H9 (cell line): ENCODE results near the gene SERTAD2. TPM values are rescaled to one million over a fixed set of nuclear protein-coding genes. Genes with fewer than 3 reads are reported as not detected.

Experiments
- DNase-seq: peaks from one replicate; pipeline ENCODE4 v3.0.0-alpha.2; 2017
- H2AFZ ChIP-seq: one replicate; pipeline ENCODE4 v1.6.1; 2013; ENCODE audit warnings: mild to moderate bottlenecking, low read length, control low read depth, moderate library complexity
- H2AK5ac ChIP-seq: 2 replicates; pipeline ENCODE4 v1.6.1; 2013; ENCODE audit warnings: low read length, control low read depth, mixed read lengths; ENCODE audit not compliant: insufficient read length
- H2BK120ac ChIP-seq: one replicate; pipeline ENCODE4 v1.6.1; 2013; ENCODE audit warnings: low read depth, mild to moderate bottlenecking, low read length, control low read depth, inconsistent platforms; ENCODE audit not compliant: poor library complexity, severe bottlenecking
- H2BK12ac ChIP-seq: 2 replicates; pipeline ENCODE4 v1.6.1; 2013; ENCODE audit warnings: low read length, control low read depth, mixed read lengths, low read depth; ENCODE audit not compliant: insufficient read length
- H2BK15ac ChIP-seq: 2 replicates; pipeline ENCODE4 v1.6.1; 2013; ENCODE audit warnings: low read depth, low read length, control low read depth
- H2BK20ac ChIP-seq: one replicate; pipeline ENCODE4 v1.6.1; 2013; ENCODE audit warnings: low read depth, mild to moderate bottlenecking, low read length, control low read depth, inconsistent platforms; ENCODE audit not compliant: poor library complexity, severe bottlenecking
- H2BK5ac ChIP-seq: 2 replicates; pipeline ENCODE4 v1.6.1; 2013; ENCODE audit warnings: low read length, control low read depth, mixed read lengths; ENCODE audit not compliant: insufficient read length
- H3K14ac ChIP-seq: 2 replicates; pipeline ENCODE4 v1.6.1; 2013; ENCODE audit warnings: low read length, control low read depth; ENCODE audit not compliant: insufficient read depth
- H3K18ac ChIP-seq: 2 replicates; pipeline ENCODE4 v1.6.1; 2013; ENCODE audit warnings: low read depth, mild to moderate bottlenecking, mixed read lengths, low read length, control low read depth; ENCODE audit not compliant: insufficient read length
- H3K23ac ChIP-seq: 2 replicates; pipeline ENCODE4 v1.6.1; 2013; ENCODE audit warnings: low read length, control low read depth, mixed read lengths, low read depth; ENCODE audit not compliant: insufficient read length
- H3K23me2 ChIP-seq: 2 replicates; pipeline ENCODE4 v1.6.1; 2013; ENCODE audit warnings: low read depth, mild to moderate bottlenecking, mixed read lengths, low read length, control low read depth; ENCODE audit not compliant: insufficient read length, poor library complexity, severe bottlenecking
- H3K27ac ChIP-seq: 2 replicates; pipeline ENCODE4 v1.5.1; 2013; ENCODE audit warnings: low read length, control low read depth, mixed read lengths, low read depth; ENCODE audit not compliant: insufficient read length
- H3K27me3 ChIP-seq: 2 replicates; pipeline ENCODE4 v1.6.1; 2013; ENCODE audit warnings: low read length, control low read depth, inconsistent platforms; ENCODE audit not compliant: insufficient read depth
- H3K4ac ChIP-seq: 2 replicates; pipeline ENCODE4 v1.6.1; 2013; ENCODE audit warnings: low read depth, mild to moderate bottlenecking, control low read depth, inconsistent platforms, low read length, moderate library complexity
- H3K4me1 ChIP-seq: 2 replicates; pipeline ENCODE4 v1.6.1; 2013; ENCODE audit warnings: low read length, control low read depth, inconsistent platforms; ENCODE audit not compliant: insufficient read depth
- H3K4me2 ChIP-seq: 2 replicates; pipeline ENCODE4 v1.6.1; 2013; ENCODE audit warnings: low read length, control low read depth, mixed read lengths; ENCODE audit not compliant: insufficient read length, insufficient read depth
- H3K56ac ChIP-seq: 2 replicates; pipeline ENCODE4 v1.6.1; 2013; ENCODE audit warnings: low read depth, mild to moderate bottlenecking, mixed read lengths, low read length, control low read depth; ENCODE audit not compliant: insufficient read length
- H3K79me1 ChIP-seq: 2 replicates; pipeline ENCODE4 v1.6.1; 2013; ENCODE audit warnings: low read depth, mild to moderate bottlenecking, moderate library complexity, low read length, control low read depth, inconsistent platforms; ENCODE audit not compliant: insufficient read depth, poor library complexity, severe bottlenecking
- H3K79me2 ChIP-seq: 2 replicates; pipeline ENCODE4 v1.6.1; 2013; ENCODE audit warnings: low read length, control low read depth, inconsistent platforms; ENCODE audit not compliant: insufficient read depth
- H3K9ac ChIP-seq: 2 replicates; pipeline ENCODE4 v1.6.1; 2013; ENCODE audit warnings: low read length, control low read depth, mixed read lengths; ENCODE audit not compliant: insufficient read length; ENCODE audit errors: extremely low read depth
- H3K9me3 ChIP-seq: one replicate; pipeline ENCODE4 v1.6.1; 2013; ENCODE audit warnings: low read depth, low read length, inconsistent platforms; ENCODE audit not compliant: control insufficient read depth
- H3T11ph ChIP-seq: one replicate; pipeline ENCODE4 v1.6.1; 2013; ENCODE audit warnings: mild to moderate bottlenecking, low read length, control low read depth, inconsistent platforms
- H4K20me1 ChIP-seq: one replicate; pipeline ENCODE4 v1.6.1; 2013; ENCODE audit not compliant: control insufficient read depth, insufficient read length, insufficient read depth
- H4K5ac ChIP-seq: 2 replicates; pipeline ENCODE4 v1.6.1; 2013; ENCODE audit warnings: low read depth, mild to moderate bottlenecking, mixed read lengths, low read length, control low read depth; ENCODE audit not compliant: insufficient read length
- H4K8ac ChIP-seq: replicated peaks from 2 replicates; pipeline ENCODE4 v1.6.1; 2013; ENCODE audit warnings: low read length, control low read depth, mixed read lengths, low read depth; ENCODE audit not compliant: insufficient read length
- H4K91ac ChIP-seq: 2 replicates; pipeline ENCODE4 v1.6.1; 2013; ENCODE audit warnings: low read depth, mild to moderate bottlenecking, moderate library complexity, mixed read lengths, low read length, control low read depth; ENCODE audit not compliant: insufficient read length
- H3K27ac Mint-ChIP-seq, 3 experiments: 2 replicates in 2 of 3; 3 replicates in 1 of 3; pipeline ENCODE4 v1.8.0; 2020 to 2021; ENCODE audit warnings: mixed read lengths in 3 of 3, mild to moderate bottlenecking in 1 of 3, moderate library complexity in 1 of 3
- H3K27me3 Mint-ChIP-seq: 2 replicates; pipeline ENCODE4 v1.8.0; 2021; ENCODE audit warnings: low read depth, mild to moderate bottlenecking, moderate library complexity, mixed read lengths
- H3K36me3 Mint-ChIP-seq, 3 experiments: 2 replicates in 2 of 3; 3 replicates in 1 of 3; pipeline ENCODE4 v1.8.0; 2020 to 2021; ENCODE audit warnings: low read depth in 3 of 3, mixed read lengths in 3 of 3; ENCODE audit not compliant: insufficient read depth in 1 of 3
- H3K4me1 Mint-ChIP-seq, 2 experiments: 2 replicates each; pipeline ENCODE4 v1.8.0; 2020; ENCODE audit warnings: mixed read lengths in 2 of 2
- H3K4me3 Mint-ChIP-seq, 2 experiments: 2 replicates in 1 of 2; 3 replicates in 1 of 2; pipeline ENCODE4 v1.8.0; 2020 to 2021; ENCODE audit warnings: mild to moderate bottlenecking in 2 of 2, mixed read lengths in 2 of 2, moderate library complexity in 1 of 2
- H3K9me3 Mint-ChIP-seq, 2 experiments: 2 replicates in 1 of 2; 3 replicates in 1 of 2; pipeline ENCODE4 v1.8.0; 2020; ENCODE audit warnings: mild to moderate bottlenecking in 2 of 2, mixed read lengths in 2 of 2, moderate library complexity in 1 of 2
- CTCF ChIP-seq: fragments of 200-600 bp; sonication (generic); conservative IDR thresholded peaks from 3 replicates; pipeline ENCODE4 v1.8.0; 2021; ENCODE audit warnings: antibody characterized with exemption, mild to moderate bottlenecking
- WGBS: extraction: QIAGEN DNeasy Blood & Tissue Kit; methylation state at CpG from one replicate; pipeline ENCODE4 v1.1.7; 2013; ENCODE audit warnings: missing lambda C conversion rate, low lambda C conversion rate, mixed read lengths; ENCODE audit not compliant: insufficient read length; ENCODE audit errors: extremely low coverage; 5-methylcytosine and 5-hydroxymethylcytosine counted together
- total RNA-seq: library from RNA; stranded (reverse); gene quantifications from 2 replicates; pipeline ENCODE4 v1.2.1, GENCODE V29; 2021

SERTAD2 gene
- total RNA-seq, 1 experiment from 2014 or later = 3.5 TPM

GRCh38 chr2:64606479-64607363 lies 47.0 kb downstream of the SERTAD2 start:
- Histone ChIP-seq H3K9me3 (no peaks in the 10 kb centered on the region), H4K5ac (no peak overlapping the region), H4K8ac (no peak overlapping the region), H3K9ac (no peak overlapping the region), H3K18ac (no peak overlapping the region), H3K14ac (no peak overlapping the region), H2BK20ac (no peak overlapping the region), H3T11ph (no peak overlapping the region), H3K27ac (no peak overlapping the region), H2BK120ac (no peak overlapping the region), H2BK15ac (no peak overlapping the region), H4K20me1 (no peaks in the 10 kb centered on the region), H2BK12ac (no peak overlapping the region), H3K23ac (no peak overlapping the region), H3K79me1 (no peaks in the 10 kb centered on the region), H3K56ac (no peak overlapping the region), H3K27me3 (no peaks in the 10 kb centered on the region; the same call in 1 of the 2 replicates), H2AFZ (no peak overlapping the region), H3K4me1 (no peaks in the 10 kb centered on the region), H3K79me2 (no peaks in the 10 kb centered on the region), H2BK5ac (no peak overlapping the region), H3K4ac (no peak overlapping the region), H3K4me2 (no peak overlapping the region), H3K23me2 (peaks cover 2% of the 10 kb centered on the region), H2AK5ac (no peak overlapping the region), H4K91ac (no peak overlapping the region)
- H3K4me1 Mint-ChIP-seq = peaks cover 8 to 21% of the 10 kb centered on the region in 2 experiments; a peak in 3 of 4 replicates
- H3K9me3 Mint-ChIP-seq = peaks cover 4 to 7% of the 10 kb centered on the region in 2 experiments; a peak in 4 of 5 replicates
- DNase-seq = peak; percentile 87
- H3K27me3 Mint-ChIP-seq = peaks cover 37% of the 10 kb centered on the region
- no peak for TF ChIP-seq CTCF
- H3K4me3 Mint-ChIP-seq = no peak overlapping the region; a peak in 1 of 5 replicates
- no peak overlapping the region for H3K27ac Mint-ChIP-seq
- H3K36me3 Mint-ChIP-seq = peaks cover 4 to 12% (median 4%) of the 10 kb centered on the region in 3 experiments; a peak in 4 of 7 replicates
- WGBS = no CpG with 5 or more reads among the region's 21 CpGs
